ENCODE results near the gene TAS2R7. TPM values are rescaled to one million over a fixed set of nuclear protein-coding genes. Genes with fewer than 3 reads are reported as not detected.

TAS2R7 gene
- total RNA-seq, 1 experiment from 2014 or later, result not detected

GRCh38 chr12:10783252-10783651, 19.2 kb downstream of the TAS2R7 start:
- Histone ChIP-seq H2BK20ac (ENCODE audit: low read depth, low read length, poor library complexity, severe bottlenecking) (no peak overlapping the region), H3K4me2 (ENCODE audit: insufficient read depth, insufficient read length, low read length) (no peak overlapping the region), H3K79me1 (ENCODE audit: insufficient read depth, low read depth, low read length, poor library complexity, severe bottlenecking) (no peaks in the 10 kb centered on the region), H3K18ac (ENCODE audit: insufficient read length, low read depth, low read length) (no peak overlapping the region), H4K20me1 (ENCODE audit: control insufficient read depth, insufficient read depth, insufficient read length) (no peaks in the 10 kb centered on the region), H2BK5ac (ENCODE audit: insufficient read length, low read length) (no peak overlapping the region), H3K56ac (ENCODE audit: insufficient read length, low read depth, low read length) (no peak overlapping the region), H4K5ac (ENCODE audit: insufficient read length, low read depth, low read length) (no peak overlapping the region), H4K8ac (replicated peaks; ENCODE audit: insufficient read length, low read depth, low read length) (no peak overlapping the region), H2AK5ac (ENCODE audit: insufficient read length, low read length) (no peak overlapping the region), H3K27me3 (ENCODE audit: insufficient read depth, low read length) (no peaks in the 10 kb centered on the region), H4K91ac (ENCODE audit: insufficient read length, low read depth, low read length) (no peak overlapping the region), H3K79me2 (ENCODE audit: insufficient read depth, low read length) (no peaks in the 10 kb centered on the region), H3K4me1 (ENCODE audit: insufficient read depth, low read length) (no peaks in the 10 kb centered on the region), H3K27ac (ENCODE audit: insufficient read length, low read depth, low read length) (no peak overlapping the region), H2BK12ac (ENCODE audit: insufficient read length, low read depth, low read length) (no peak overlapping the region), H3K9ac (ENCODE audit: extremely low read depth, insufficient read length, low read length) (no peak overlapping the region), H2AFZ (ENCODE audit: low read length) (no peak overlapping the region), H3K4ac (ENCODE audit: low read depth, low read length) (no peak overlapping the region), H3T11ph (ENCODE audit: low read length) (no peak overlapping the region), H2BK120ac (ENCODE audit: low read depth, low read length, poor library complexity, severe bottlenecking) (no peak overlapping the region), H3K23ac (ENCODE audit: insufficient read length, low read depth, low read length) (no peak overlapping the region), H3K9me3 (ENCODE audit: control insufficient read depth, low read depth, low read length) (no peaks in the 10 kb centered on the region), H3K23me2 (ENCODE audit: insufficient read length, low read depth, low read length, poor library complexity, severe bottlenecking) (no peaks in the 10 kb centered on the region), H2BK15ac (ENCODE audit: low read depth, low read length) (no peak overlapping the region), H3K14ac (ENCODE audit: insufficient read depth, low read length) (no peak overlapping the region)
- DNase-seq, result no peak
- Mint-ChIP-seq H3K9me3 (no peaks in the 10 kb centered on the region), H3K4me1 (peaks cover 4% of the 10 kb centered on the region in 2 experiments; a peak in 3 of 4 replicates), H3K36me3 (ENCODE audit: insufficient read depth in 1 of 3, low read depth in 3 of 3) (no peaks in the 10 kb centered on the region), H3K27me3 (ENCODE audit: low read depth) (no peaks in the 10 kb centered on the region), H3K4me3 (no peak overlapping the region), H3K27ac (no peak overlapping the region)
- TF ChIP-seq, protein P1, sequence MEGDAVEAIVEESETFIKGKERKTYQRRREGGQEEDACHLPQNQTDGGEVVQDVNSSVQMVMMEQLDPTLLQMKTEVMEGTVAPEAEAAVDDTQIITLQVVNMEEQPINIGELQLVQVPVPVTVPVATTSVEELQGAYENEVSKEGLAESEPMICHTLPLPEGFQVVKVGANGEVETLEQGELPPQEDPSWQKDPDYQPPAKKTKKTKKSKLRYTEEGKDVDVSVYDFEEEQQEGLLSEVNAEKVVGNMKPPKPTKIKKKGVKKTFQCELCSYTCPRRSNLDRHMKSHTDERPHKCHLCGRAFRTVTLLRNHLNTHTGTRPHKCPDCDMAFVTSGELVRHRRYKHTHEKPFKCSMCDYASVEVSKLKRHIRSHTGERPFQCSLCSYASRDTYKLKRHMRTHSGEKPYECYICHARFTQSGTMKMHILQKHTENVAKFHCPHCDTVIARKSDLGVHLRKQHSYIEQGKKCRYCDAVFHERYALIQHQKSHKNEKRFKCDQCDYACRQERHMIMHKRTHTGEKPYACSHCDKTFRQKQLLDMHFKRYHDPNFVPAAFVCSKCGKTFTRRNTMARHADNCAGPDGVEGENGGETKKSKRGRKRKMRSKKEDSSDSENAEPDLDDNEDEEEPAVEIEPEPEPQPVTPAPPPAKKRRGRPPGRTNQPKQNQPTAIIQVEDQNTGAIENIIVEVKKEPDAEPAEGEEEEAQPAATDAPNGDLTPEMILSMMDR (conservative IDR thresholded peaks at IDR 0.05), result no peak
- WGBS (ENCODE audit: extremely low coverage, insufficient read length, low lambda C conversion rate), result no CpG with 5 or more reads among the region's 5 CpGs

Data from H9 (cell line).